Kidney tubule cell (primary cell): ENCODE data around the gene BSPRY.
A peak's percentile ranks its signal among the peaks of the same experiment; 100 is the strongest.
"Not testable (repeated sequence)": the region's sequence is repeated elsewhere in the genome, so short reads cannot be mapped to it uniquely, and the experiment has no call there.

Experiments
- DNase-seq: peaks from one replicate; pipeline ENCODE4 v3.0.0-alpha.2; 2018; ENCODE audit warnings: low spot score

The BSPRY gene

DNA sequence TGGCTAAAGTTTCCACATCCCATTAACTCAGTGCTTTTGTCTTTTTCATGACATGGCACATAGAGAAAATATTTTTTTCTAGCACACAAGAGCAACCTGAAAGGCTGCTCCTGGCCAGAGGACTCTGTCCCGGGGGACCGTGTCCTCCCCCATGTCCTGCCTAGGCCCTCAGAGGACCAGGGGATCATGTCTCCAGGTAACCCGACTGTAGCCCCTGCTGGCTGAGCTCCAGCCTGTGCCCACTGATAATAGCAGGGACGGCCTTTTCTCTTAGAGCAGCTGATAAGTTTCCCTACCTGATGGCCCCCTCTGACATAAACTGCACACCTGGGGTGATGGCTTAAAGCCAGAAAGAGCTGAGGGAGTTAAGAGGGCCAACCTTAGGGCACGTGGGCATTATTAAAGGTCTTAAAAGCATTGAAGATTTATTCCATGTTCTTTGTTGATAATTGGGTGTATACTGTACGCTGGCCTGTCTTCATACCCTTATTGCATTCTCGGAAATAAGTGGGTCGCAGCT is 21.5 kb downstream of the BSPRY start:
- DNase-seq: no peak

DNA sequence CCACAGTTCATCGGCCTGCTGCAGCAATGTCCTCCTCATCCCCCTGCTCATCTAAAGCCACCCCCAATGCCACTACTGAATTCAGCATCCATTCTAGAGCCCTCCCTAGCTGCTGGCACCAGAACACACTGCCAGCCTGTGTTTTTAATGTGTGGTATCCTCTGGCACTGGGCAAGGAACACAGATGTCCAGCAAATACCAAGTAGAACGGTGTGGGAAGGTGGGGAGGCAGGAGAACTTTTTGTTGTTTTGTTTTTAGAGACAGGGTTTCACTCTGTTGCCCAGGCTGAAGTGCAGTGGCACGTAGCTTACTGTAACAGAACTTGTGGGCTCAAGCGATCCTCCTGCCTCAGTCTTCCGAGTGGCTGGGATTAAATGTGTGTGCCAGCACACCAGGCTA is 22.7 kb downstream of the BSPRY start:
- no peak for DNase-seq

- no peak for DNase-seq
Observed at GRCh38 chr9:113373256-113373655, 23.9 kb downstream of the BSPRY start.

- no peak for DNase-seq
Observed at GRCh38 chr9:113373676-113374392, 24.5 kb downstream of the BSPRY start.

DNA sequence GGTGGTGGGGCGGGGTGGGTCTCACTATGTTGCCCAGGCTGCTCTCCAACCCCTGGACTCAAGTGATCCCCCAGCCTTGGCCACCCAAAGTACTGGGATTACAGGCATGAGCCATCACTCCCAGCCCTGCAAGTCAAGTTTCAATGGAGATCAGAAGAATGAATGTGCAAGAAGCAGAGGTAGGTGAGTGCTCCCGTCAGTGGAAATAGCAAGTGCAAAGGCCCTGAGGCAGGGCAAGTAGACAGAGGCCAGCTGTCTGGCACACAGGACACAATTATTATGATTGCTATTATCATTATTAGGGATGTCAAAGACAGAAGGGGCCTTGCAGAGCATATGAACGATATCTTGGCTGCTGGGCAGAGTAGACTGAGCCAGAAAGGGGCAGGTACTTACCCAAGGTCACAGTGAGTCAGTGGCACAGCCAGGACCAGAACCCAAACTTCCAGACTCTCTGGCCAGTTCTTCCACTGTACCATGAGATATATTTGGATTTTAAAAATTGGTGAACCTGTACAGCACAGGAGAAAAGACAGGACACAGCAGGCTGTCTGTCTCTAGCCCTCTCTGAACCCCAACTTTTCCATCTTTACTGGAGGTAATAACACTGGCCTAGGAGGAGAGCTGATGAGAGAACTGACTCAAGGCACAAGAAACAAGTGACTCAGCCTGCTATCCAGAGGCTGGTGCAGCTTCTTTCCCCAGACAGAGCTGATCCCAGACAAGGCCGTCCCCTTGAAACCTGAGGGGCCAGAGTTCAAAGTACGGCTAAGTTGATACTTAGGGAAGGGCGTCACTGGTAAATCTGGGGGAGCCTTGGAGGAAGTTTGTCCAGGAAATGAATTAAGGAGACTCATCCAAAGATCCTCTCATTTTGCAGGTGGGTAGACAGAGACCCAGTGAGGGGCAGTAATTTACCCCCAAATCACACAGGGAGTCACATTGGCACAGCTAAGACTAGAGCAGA is 26.0 kb downstream of the BSPRY start:
- DNase-seq: peak; percentile 71

GRCh38 chr9:113376634-113377567 is 27.6 kb downstream of the BSPRY start, which contains the start of gene HDHD3:
HDHD3 (minus strand) TSS chr9:113376986; CDS start chr9:113374354, 2,632 bp downstream.
- peak; percentile 90 for DNase-seq

DNA sequence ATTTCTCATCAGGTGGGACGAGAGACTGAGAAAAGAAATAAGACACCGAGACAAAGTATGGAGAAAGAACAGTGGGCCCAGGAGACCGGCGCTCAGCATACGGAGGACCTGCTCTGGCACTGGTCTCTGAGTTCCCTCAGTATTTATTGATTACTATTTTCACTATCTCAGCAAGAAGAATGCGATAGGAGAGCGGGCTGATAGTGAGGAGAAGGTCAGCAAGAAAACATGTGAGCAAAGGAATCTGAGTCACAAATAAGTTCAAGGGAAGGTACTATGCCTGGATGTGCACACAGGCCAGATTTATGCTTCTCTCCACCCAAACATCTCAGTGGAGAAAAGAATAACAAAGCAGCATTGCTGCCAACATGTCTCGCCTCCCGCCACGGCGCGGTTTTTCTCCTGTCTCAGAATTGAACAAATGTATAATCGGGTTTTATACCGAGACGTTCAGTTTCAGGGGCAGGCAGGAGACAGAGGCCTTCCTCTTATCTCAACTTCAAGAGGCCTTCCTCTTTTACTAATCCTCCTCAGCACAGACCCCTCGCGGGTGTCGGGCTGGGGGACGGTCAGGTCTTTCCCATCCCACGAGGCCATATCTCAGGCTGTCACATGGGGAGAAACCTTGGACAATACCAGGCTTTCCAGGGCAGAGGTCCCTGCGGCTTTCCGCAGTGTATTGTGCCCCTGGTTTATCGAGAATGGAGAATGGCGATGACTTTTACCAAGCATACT is 29.9 kb downstream of the BSPRY start:
- DNase-seq: not testable (repeated sequence)

- DNase-seq: not testable (repeated sequence)
Observed at GRCh38 chr9:113379829-113380210, 30.5 kb downstream of the BSPRY start.

GRCh38 chr9:113380869-113381378 is 31.6 kb downstream of the BSPRY start:
- no peak for DNase-seq

- DNase-seq: not testable (repeated sequence)
Observed at GRCh38 chr9:113381441-113381840, 32.1 kb downstream of the BSPRY start.

GRCh38 chr9:113381909-113382411 is 32.6 kb downstream of the BSPRY start:
- no peak for DNase-seq

DNA sequence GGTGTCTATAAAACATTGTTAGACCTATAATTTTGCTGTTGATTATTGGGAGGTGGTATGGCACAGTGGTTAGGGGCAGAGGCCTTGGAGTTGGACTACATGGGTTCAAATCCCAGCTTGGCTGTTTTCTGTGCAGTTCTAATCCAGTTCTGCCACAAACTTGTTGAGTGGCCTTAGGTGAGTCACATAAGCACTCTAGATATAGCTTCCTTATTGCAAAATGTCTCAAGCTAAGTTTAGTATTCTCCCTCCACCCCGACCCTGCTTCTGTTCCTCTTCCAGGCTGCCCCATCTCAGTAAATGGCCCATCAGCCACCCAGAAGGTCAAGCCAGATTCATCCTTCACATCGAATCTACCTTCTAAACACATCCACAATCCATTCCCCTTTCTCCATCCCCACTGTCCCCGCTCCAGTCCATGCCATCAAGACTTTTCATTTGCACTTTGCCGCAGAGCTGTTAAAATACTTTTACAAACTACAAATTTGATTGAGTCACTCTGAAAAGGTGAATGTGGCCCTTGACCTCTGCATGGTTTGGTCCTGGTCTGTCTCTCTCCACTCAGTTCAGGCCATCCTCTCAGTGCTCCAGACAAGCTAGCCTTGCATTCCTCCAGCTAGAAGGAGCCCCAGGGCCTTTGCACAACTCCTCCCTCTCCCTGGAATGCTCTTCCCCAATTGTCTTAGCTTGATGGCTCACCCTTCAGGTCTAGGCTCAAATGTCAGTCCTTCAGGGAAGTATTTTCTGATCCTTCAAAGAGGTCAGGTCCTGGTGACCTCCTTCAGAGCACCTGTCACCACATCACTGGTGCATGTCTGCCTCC is 37.4 kb downstream of the BSPRY start:
- no peak for DNase-seq

- peak; percentile 34 for DNase-seq
Observed at GRCh38 chr9:113387560-113388230, 38.4 kb downstream of the BSPRY start.

DNA sequence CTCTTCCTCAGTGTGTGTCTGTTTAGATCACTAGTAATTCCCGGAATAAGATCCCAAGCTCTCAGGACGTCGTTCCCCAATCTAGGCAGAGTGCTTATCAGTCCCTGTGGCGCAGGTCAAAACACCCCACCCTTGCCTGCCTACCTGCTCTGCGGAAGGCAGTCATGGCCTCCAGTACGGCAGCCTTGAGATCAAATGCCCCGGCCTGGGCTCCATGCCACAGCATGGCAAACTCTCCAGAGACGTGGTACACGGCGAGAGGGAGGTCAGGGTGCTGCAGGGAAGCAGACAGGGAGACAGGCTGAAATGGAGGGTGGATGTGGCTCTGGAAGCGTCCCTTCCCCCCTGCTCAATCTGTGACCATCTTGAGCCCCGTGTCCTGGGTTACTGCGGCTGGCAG is 39.5 kb downstream of the BSPRY start:
- no peak for DNase-seq

DNA sequence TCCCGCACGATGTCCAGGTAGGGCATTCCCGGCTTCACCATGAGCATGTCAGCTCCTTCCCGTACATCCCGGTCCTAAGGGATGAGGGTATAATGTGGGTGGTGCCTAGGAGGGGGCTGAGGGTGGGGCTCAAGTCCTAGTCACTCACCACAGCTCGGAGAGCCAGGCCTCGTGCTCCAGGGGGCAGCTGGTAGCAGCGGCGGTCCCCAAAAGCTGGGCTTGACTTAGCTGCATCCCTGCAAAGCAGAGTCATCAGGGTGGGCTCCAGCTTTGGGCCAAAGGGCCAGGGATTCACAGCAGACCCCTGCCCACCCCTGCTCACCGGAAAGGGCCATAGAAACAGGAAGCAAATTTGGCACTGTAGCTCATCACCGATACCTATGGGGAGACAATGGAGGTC is 40.1 kb downstream of the BSPRY start:
- DNase-seq: no peak

DNA sequence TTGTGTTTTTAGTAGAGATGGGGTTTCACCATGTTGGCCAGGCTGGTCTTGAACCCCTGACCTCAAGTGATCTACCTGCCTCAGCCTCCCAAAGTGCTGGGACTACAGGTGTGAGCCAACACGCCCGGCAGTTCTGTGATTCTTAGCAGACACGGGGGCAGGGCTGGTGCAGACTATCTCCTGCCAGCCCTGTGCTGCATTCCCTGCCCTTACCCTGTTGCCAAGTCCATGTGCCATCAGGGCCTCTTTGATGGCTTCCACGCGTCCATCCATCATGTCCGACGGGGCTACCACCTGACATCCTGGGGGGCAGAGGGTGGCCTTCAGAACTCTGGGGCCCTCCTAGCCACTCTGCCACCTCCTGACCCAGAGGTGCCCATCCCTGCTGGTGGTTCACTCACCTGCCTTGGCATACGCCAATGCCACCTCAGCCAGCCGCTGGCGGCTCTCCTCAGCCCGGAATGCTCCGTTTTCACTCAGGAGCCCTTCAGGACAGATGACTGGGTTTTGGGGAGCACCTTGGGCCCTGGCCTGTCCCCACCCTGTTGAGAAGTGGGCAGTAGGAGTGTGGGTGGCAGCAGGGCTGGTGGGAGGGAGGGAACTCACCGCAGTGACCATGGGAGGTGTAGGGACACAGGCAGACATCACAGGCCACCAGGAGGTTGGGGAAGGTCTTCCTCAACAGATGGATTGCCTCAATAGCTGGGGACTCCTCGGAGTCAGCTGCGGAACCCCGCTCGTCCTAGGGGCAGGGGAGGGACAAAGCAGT is 41.0 kb downstream of the BSPRY start:
- no peak for DNase-seq

DNA sequence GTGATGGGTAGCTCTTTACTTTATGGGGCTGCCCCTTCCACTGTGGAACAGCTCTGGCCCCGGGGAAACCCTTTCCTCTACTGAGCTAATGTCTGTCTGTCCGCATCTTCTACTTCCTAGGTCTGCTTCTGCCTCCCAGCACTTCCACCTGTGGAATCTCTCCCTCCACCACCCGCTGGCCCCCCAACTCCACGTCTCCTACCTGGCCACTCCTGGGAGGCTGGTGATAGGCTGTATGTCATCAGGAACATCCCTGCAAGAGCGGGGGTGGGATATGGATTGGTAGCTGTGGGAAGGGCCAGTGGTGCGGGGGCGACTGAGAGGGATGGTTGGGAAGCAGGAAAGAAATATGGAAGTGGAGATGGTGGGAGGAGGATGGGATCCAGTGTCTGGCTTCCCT is 42.6 kb downstream of the BSPRY start:
- no peak for DNase-seq

DNA sequence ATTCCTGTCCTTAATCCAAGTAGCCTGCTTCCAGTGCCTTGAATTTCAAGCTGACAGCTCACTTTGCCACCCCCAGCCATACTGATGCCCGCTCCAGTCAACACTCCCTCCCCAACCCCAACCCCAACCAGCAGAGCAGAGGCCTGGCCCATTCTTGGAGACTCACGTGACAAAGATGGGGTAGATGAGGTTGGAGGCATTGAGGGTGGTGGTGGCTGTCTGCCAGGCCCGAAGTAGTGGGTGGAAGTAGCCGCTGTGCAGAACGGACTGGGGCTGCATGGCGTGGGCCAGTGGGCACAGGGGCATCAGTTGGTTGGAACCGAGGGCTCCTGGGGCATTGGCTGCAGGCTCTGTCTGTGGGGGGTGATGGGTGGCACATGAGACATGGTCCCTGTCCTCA is 43.9 kb downstream of the BSPRY start:
- DNase-seq: no peak
